GM18867 (cell line): ENCODE measurements around the gene ATXN7L3.
"Not testable (repeated sequence)": the region's sequence is repeated elsewhere in the genome, so short reads cannot be mapped to it uniquely, and the experiment has no call there.

Source experiments
- ATAC-seq: cut with Tn5 transposase; IDR thresholded peaks from one replicate; pipeline ENCODE4 v1.9.1; 2021; ENCODE audit warnings: mild to moderate bottlenecking, moderate library complexity; ENCODE audit not compliant: unreplicated experiment

Gene ATXN7L3

DNA sequence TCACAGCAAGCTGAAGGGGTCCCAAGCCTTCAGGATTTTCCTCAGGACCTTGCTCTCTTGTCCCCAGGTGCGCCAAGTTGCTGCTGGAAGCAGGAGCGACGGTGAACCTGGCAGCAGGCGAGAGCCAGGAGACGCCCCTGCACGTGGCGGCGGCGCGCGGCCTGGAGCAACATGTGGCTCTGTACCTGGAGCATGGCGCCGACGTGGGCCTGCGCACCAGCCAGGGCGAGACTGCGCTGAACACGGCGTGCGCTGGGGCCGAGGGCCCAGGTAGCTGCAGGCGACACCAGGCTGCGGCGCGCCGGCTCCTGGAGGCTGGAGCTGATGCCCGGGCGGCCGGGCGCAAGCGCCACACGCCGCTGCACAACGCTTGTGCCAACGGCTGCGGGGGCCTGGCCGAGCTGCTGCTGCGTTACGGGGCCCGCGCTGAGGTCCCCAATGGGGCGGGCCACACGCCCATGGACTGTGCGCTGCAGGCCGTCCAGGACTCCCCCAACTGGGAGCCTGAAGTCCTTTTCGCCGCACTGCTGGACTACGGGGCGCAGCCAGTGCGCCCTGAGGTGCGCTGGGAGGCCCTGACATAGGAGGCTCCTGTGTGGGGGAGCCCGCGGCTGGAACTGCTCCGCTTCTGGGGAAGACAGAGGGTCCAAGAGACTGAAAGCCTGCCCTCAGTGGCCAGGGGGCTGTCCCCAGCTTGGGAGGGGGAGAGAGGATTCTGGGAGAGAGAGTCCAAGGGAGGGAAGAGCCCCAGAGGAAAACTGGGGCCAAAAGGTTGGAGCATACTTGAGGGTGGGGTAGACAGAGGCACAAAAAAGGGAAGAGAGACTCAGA, 22.8 kb downstream of the ATXN7L3 start:
- no peak for ATAC-seq

DNA sequence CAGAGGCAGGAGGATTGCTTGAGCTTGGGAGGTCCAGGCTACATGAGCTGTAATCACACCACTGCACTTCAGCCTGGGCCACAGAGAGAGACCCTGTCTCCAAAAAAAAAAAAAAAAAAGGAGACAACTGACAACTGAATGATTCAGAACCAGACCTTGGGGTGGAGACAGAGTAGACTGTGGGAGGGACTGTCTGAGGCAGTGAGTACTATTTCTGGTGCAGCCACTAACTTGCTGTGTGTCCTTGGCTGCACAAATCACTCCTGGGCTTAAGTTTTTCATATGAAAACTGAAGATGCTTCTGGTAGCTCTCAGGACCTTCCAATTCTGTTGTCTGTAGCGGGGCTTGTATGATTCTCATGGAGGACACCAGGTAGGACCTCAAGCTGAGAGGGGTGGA, 23.4 kb downstream of the ATXN7L3 start:
- ATAC-seq = no peak

DNA sequence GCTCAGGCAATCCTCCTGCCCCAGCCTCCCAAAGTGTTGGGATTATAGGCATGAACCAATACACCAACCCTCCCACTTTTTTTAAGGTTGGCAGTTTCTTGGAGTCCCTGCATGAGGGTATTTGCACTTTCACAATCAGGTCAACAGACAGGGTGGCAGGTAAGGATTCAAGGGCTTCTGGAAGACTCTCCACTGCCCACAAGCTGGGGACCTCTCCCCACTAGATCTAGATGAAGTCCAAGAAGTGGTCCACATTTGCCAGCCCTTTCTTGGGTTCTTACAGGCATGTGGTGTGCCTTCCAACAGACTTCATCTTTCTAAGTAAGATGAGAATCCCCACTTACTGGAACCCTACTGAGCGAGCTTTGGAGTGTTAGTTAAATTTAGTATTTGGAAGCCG, 25.3 kb downstream of the ATXN7L3 start:
- ATAC-seq = no peak

DNA sequence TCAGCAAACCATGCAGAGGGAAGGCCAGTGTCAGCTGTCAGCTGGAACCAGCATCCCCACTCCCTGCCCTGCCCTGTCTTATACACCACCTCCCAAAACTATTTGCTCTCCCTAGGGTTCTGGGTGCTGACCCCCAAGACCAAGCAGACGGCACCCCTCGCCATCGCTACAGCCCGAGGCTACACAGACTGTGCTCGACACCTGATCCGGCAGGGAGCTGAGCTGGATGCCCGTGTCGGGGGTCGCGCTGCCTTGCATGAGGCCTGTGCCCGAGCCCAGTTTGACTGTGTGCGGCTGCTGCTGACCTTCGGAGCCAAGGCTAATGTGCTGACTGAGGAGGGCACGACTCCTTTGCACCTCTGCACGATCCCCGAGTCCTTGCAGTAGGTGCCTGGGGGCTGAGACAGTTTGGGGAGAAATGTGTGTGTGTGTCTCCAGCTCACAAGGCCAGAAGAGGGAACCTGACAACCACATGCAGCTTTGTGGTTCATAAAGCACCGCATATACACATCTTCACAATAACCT, 27.7 kb downstream of the ATXN7L3 start:
- ATAC-seq = no peak

DNA sequence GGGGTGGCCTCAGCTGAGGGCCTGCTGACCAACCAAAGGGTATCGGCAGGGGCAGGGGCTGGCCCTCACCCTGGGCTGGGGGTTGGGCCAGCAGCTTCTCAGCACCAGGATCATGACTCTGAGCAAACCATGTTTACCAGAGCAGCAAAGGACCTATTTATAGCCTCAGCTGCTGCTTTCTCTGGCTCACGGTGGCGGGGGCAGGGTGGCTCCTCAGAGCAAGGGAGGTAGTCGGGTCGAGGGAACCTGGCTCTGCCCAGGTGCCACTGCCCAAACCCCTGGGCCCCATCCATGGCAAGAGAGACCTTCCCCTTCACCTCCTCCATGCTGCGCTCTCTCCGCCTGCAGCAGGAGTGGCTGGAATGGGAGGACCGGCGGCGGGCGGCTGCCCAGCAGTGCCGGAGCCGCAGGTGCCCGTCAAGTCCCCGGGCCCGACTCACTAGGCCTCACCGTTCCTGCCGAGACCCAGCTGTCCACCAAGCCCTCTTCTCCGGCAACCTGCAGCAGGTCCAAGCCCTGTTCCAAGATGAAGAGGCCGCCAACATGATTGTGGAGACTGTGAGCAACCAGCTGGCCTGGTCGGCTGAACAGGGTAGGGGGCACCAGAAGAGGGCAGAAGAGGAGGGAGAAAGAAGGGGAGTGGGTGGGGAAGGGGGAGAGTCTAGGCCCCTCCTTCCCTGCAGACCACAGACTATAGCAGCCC, 29.0 kb downstream of the ATXN7L3 start, which contains the start of gene ASB16:
Gene ASB16, plus strand, starts transcription at position 206 of the 703 bp plus-strand sequence. Its CDS starts 86 bp downstream, at position 292.
- ATAC-seq = no peak

DNA sequence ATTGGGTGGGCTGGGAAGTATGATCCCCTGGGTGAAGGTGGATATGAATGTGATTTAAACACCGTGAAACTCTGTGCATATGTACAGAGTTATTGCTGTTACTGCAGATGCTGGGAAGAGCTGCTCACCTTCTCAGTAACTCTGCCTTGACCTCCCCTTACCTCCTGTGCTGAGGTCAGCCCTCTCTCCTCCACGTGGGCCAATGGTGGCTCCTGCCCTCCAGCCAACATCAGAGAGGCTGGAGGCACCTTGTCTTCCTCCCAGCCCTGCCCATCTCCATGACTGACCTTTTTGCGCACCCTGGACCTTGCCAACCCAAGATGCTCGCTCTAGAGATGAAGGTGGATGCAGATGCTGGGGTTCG, 29.6 kb downstream of the ATXN7L3 start:
- ATAC-seq = no peak

DNA sequence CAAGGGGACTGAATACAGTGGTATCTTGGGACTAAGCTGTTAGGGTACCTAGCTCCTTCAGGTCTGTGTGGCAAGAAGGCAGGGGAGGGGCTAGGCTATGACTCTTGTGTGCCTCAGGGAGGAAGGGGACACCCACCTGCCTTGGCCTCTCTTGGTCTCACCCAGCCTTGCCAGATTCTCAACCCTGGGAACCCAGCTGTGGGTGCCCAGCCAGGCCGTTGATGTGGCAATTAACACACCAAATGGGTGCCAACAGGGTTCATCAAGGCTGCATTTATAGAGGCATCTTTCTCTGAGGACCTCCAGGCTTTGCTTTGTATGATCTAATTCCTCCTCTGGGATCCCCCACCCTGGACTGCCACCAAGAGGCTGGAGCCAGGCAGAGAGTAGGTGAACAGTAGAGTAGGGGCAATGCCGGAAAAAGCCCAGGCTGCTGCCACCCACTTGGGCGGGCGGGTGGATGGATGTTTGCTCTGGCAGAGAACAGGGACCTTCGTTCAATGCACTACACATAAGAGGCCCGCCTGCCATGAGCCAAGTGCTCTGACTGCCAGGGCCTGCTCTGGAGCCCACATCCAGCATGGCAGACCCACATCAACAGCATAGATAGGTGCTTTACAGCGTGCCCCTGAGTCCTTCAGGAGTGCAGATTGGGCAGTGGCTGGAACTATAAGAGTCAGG, 32.4 kb downstream of the ATXN7L3 start:
- no peak for ATAC-seq

DNA sequence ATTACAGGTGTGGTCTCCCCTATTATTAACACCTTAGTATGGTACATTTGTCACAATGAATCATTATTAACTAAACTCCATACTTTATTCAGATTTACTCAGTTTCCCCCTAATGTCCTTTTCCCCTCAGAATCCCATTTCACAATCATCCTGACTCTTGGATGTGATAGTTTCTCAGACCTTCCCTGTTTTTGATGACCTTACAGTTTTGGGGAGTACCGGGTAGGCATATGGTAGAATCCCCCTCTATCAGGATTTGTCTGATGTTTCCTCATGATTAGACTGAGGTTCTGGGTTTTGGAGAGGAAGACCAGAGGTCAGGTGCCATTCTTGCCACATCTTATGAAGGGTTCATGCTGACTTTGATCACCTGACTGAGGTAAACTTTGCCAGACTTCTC, 35.2 kb downstream of the ATXN7L3 start:
- no peak for ATAC-seq

DNA sequence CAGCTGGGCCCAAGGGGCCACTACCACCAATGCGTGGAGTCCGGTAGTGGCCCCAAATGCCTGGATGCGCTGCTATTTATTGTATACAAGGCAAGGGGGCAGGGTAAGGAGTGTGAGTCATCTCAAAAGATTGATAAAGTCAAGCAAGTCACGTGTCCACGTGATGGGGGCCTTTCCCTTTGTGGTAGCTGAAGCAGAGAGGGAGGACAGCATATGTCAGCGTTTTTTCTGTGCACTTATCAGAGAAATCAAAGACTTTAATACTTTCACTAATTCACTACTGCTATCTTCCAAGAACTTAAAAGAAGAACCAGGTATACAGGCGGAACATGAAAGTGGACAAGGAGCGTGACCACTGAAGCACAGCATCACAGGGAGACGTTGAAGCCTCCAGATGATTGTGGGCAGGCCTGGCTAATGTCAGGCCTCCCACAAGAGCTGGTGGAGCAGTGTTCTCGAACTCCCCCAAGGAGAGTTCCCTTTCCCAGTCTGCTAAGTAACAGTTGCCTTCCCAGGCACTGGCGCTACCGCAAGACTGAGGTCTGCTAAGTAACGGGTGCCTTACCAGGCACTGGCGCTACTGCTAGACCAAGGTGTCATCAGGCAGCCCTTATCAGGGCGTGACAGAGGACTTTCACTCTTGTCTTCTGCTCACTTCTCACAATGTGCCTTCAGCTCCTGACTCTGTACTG, 40.0 kb downstream of the ATXN7L3 start:
- ATAC-seq = no peak

DNA sequence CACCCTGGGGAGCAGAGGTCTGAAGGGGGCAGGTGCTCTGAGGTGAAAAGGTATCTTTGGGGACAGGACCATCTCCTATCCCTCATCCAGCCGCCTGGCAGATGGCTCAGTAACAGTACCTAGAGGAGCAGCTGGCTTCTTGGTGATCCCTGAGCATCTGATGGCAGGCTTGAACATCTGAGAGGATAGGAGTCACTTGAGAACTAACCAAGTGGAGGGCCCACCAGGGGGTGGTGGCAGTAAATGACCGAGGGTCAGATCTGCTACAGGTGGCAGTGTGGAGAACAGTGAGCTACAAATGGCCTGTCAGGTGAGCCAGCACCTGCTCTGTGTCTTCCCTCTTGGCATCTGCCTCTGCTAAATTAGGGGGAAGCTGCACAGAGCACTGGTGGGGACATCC, 44.2 kb downstream of the ATXN7L3 start:
- no peak for ATAC-seq

DNA sequence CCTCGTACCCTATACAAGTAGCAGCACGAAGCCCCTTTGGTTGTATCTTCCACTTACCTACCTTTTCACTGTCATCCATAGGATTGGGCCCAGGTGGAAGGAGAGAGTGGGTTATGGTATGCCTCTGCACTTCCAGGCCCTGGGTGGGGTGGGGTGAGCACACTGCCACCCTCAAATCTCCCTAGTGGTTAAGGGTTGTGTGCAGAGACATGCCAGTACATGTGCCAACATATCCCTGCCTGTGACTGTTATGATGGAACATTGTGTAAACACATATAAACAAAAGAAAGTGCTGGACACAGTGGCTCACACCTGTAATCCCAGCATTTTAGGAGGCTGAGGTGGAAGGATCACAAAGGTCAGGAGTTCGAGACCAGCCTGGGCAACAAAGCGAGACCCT, 46.8 kb downstream of the ATXN7L3 start:
- no peak for ATAC-seq

DNA sequence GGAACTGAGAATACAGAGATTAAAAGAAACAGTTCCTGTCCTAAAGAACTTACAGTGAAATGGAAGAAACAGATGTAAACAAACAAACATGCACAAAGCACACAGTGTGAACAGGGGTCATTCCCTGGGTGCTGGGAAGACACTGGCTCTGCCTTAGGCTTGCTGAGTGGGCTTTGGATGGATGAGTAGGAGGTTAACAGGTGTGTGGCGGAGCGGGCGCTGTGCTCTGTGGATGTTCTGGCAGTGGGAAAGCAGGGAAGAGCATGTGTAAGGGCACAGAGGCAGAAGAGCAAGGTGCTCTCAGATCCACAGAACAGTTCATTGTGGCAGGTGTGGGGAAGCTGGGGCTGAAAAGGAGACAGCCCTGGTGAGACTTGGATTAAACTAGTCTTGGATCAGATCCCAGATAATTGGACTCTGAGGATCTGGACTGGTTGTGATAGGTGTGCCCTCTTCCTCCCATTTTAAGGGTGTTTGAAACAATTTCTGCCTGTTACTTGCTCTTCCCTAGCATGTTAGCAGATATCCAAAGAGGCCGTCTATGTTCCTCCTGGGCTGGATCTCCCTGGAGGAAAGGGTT, 49.8 kb downstream of the ATXN7L3 start:
- no peak for ATAC-seq

DNA sequence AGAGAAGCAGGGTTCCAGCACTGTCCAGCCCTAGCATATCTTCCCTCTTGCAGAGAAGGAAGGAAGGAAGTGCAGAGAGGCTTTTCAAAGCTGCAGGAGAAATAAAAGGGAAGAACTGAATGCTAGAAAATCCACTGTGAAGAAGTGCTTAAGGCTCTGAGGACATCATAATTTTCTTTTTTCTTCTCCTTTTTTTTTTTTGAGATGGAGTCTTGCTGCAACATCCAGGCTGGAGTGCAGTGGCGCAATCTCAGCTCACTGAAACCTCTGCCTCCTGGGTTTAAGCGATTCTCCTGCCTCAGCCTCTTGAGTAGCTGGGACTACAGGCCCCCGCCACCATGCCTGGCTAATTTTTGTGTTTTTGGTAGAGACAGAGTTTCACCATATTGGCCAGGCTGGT, 50.6 kb downstream of the ATXN7L3 start:
- ATAC-seq = not testable (repeated sequence)

DNA sequence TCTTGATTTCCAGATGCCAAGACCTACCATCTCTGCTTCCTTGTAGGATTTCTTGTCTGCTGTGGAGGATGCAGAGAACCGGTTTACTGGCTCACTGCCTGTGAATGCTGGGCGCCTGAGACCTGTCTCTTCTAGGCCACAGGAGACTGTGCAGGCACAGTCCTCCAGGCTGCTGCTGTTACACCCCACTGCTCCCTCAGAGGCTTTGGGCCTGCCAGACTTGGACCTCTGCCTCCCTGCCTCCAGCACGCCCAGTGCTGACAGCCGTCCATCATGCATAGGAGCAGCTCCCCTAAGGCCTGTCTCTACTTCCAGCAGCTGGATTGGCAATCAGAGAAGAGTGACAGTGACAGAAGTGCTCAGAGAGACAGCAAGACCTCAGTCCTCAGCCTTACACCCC, 51.9 kb downstream of the ATXN7L3 start:
- no peak for ATAC-seq

DNA sequence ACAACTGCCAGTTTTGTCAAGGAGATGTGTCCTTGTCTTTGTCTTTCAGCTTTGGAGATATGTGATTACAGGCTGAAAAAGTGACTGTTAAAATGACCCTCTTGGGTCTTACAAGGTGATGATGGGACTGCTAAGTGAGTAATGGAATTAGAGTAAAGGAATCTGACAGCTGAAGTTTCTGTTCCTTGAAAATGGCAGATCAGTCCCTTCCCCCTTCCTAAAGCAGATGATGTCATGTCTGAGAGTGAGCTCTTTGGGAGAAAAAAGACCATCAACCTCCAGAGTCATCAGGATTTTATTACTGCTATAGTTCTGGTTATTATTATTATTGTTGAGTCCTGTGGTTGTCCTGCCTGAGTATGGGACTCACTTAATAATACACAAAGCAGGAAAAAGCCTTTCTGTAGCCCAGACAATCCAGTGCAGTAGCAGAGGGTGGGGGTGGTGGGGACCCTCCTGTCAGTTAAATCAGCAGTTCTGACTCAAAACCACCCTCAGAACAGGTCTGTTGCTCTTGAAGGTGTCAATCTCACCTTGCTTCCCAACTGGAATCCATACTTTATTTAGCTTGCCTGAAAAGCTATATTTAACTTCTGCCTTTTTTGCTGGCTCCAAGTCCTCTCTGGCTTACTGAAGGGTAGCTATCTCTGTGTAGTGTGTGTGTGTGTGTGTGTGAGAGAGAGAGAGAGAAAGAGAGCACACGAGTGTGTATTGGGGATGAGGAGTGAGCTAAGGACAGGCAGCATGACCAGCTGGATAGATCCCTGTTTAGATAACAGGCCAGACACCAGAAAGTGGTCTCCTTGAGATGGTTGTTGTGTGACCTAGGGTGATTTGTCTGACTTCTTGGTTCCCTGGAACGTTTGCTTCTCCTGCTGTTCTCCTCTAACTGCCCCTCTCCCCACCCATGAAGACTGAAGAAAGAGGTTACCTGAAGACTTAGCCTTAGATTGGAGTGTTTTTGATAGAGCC, 53.0 kb downstream of the ATXN7L3 start:
- no peak for ATAC-seq

DNA sequence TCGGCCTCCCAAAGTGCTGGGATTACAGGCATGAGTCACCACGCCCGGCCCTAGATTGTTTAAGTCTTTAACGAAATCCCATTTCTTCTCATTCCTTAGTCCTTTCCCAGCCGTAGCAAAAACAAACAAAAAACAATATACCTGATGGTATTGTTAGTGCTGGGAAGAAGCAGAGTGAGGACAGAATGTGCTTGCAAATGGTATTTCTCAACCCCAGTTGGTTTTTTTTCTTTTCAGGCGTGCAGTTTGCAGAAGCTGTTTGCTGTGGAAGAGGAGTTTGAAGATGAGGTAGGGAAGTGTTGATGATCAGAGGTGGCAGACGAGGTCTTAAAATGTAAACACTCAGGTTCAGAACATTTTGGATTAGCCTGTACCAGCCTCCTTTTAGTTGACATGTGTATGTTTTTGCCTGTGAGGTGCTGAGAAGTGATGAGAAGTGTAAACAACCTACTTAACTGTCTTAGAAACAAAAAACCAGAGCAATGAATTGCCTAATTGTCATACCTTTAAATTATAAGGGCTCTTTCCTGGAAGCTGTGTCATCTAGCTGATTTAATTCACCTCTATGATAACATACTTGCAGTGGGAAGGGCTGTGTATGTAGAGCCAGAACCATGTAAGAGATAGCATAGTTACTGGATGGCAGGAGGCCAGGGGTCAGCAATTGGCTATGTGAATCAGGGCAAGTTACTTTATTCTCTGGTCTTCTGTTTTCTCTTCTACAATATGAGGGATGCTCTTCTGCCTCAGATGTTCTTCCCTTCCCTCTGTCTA, 54.5 kb downstream of the ATXN7L3 start:
- no peak for ATAC-seq

DNA sequence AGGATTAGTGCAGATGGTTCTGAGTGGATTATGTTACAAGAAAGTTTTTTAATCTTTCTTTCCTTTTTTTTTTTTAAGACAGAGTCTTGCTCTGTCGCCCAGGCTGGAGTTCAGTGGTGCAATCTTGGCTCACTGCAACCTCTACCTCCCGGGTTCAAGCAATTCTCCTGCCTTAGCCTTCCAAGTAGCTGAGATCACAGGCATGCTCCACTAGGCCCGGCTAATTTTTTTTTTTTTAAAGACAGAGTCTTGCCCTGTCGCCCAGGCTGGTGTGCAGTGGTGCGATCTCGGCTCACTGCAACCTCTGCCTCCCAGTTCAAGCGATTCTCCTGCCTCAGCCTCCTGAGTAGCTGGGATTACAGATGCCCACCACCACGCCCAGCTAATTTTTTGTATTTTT, 55.8 kb downstream of the ATXN7L3 start:
- ATAC-seq = not testable (repeated sequence)
